Mammary epithelial cell (primary cell): ENCODE results near the gene NSF.

Experiments
- CTCF ChIP-seq, 2 donors: IDR thresholded peaks in 1 of 2; conservative IDR thresholded peaks in 1 of 2; 2 replicates each; pipeline ENCODE4 v1.5.1; 2011 to 2012; ENCODE audit warnings: inconsistent platforms in 2 of 2, low read length in 2 of 2, mild to moderate bottlenecking in 2 of 2, control low read depth in 1 of 2, low read depth in 1 of 2; ENCODE audit not compliant: insufficient read depth in 1 of 2; ENCODE audit errors: extremely low read depth in 1 of 2
- EZH2 ChIP-seq: IDR thresholded peaks from 2 replicates; pipeline ENCODE4 v1.6.1; 2012; ENCODE audit warnings: low read length, inconsistent platforms, borderline replicate concordance

- TF ChIP-seq CTCF (conservative IDR thresholded peaks at IDR 0.05 in 1 of 2, IDR thresholded peaks at IDR 0.05 in 1 of 2; ENCODE audit: extremely low read depth in 1 of 2, insufficient read depth in 1 of 2, low read depth in 1 of 2, low read length in 2 of 2) (no peak), EZH2 (no peak)
Measured at GRCh38 chr17:46745376-46745775, 154.9 kb downstream of the NSF start.
